ENCODE measurements around the gene KIF5A.

GRCh38 chr12:57580466-57580795 lies 30.6 kb downstream of the KIF5A start:
- TF ChIP-seq POLR2AphosphoS5 (IDR thresholded peaks at IDR 0.05) (no peak), CTCF (IDR thresholded peaks at IDR 0.05) (no peak), POLR2A (IDR thresholded peaks at IDR 0.05; ENCODE audit: low read depth) (no peak)

Data from esophagus muscularis mucosa (tissue), 3 donors.